ENCODE measurements around the gene MRFAP1L1. TPM values are rescaled to one million over a fixed set of nuclear protein-coding genes. Genes with fewer than 3 reads are reported as not detected.

Gene MRFAP1L1
- total RNA-seq, 1 experiment from 2014 or later = 57.7 TPM

DNA sequence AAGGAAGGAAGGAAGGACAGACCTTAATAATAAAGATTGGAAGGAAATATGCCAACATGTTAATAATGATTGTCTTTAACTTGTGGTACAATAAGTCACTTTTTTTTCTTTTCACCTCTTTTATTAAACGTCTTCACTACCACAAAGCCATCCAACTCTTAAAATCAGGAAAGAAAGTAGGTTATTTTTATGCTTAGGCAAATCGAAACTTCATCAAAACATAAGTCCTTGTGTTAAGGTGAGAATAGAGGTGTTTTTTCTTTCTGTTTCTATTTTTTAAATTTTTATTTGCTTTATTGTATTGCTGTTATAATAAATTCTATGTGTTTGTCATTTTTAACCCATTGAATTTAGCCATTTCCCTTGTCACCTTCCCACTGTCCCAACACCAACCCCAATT, 32.8 kb upstream of the MRFAP1L1 start:
- H3K4me1 ChIP-seq (ENCODE audit: insufficient read depth, low read length) = no peaks in the 10 kb centered on the region
- TF ChIP-seq, protein P1, sequence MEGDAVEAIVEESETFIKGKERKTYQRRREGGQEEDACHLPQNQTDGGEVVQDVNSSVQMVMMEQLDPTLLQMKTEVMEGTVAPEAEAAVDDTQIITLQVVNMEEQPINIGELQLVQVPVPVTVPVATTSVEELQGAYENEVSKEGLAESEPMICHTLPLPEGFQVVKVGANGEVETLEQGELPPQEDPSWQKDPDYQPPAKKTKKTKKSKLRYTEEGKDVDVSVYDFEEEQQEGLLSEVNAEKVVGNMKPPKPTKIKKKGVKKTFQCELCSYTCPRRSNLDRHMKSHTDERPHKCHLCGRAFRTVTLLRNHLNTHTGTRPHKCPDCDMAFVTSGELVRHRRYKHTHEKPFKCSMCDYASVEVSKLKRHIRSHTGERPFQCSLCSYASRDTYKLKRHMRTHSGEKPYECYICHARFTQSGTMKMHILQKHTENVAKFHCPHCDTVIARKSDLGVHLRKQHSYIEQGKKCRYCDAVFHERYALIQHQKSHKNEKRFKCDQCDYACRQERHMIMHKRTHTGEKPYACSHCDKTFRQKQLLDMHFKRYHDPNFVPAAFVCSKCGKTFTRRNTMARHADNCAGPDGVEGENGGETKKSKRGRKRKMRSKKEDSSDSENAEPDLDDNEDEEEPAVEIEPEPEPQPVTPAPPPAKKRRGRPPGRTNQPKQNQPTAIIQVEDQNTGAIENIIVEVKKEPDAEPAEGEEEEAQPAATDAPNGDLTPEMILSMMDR (conservative IDR thresholded peaks at IDR 0.05) = no peak
- H2BK120ac ChIP-seq (ENCODE audit: low read depth, low read length, poor library complexity, severe bottlenecking) = no peak overlapping the region
- H3K14ac ChIP-seq (ENCODE audit: insufficient read depth, low read length) = no peak overlapping the region
- no peak overlapping the region for H4K8ac ChIP-seq (replicated peaks; ENCODE audit: insufficient read length, low read depth, low read length)
- H2AFZ ChIP-seq (ENCODE audit: low read length) = no peak overlapping the region
- no peaks in the 10 kb centered on the region for H3K9me3 ChIP-seq (ENCODE audit: control insufficient read depth, low read depth, low read length)
- H3K27me3 ChIP-seq (ENCODE audit: insufficient read depth, low read length) = no peaks in the 10 kb centered on the region
- Mint-ChIP-seq H3K4me1 (0 out of 4 replicates have a peak, but pooled peaks cover 0 to 5% of the 10 kb centered on the region in 2 experiments), H3K36me3 (ENCODE audit: insufficient read depth in 1 of 3, low read depth in 3 of 3) (no peaks in the 10 kb centered on the region; a peak in 1 of 7 replicates), H3K9me3 (peaks cover 6 to 8% of the 10 kb centered on the region in 2 experiments; a peak in 2 of 5 replicates), H3K4me3 (no peak overlapping the region), H3K27ac (no peak overlapping the region), H3K27me3 (ENCODE audit: low read depth) (peaks cover 1% of the 10 kb centered on the region)
- no peak overlapping the region for H2BK15ac ChIP-seq (ENCODE audit: low read depth, low read length)
- H3K79me2 ChIP-seq (ENCODE audit: insufficient read depth, low read length) = no peaks in the 10 kb centered on the region
- H2BK20ac ChIP-seq (ENCODE audit: low read depth, low read length, poor library complexity, severe bottlenecking) = no peak overlapping the region
- H4K20me1 ChIP-seq (ENCODE audit: control insufficient read depth, insufficient read depth, insufficient read length) = peaks cover 2% of the 10 kb centered on the region
- H2BK12ac ChIP-seq (ENCODE audit: insufficient read length, low read depth, low read length) = no peak overlapping the region
- H3K9ac ChIP-seq (ENCODE audit: extremely low read depth, insufficient read length, low read length) = no peak overlapping the region
- H3T11ph ChIP-seq (ENCODE audit: low read length) = no peak overlapping the region
- H3K4me2 ChIP-seq (ENCODE audit: insufficient read depth, insufficient read length, low read length) = no peak overlapping the region
- H4K91ac ChIP-seq (ENCODE audit: insufficient read length, low read depth, low read length) = no peak overlapping the region
- no peak overlapping the region for H2AK5ac ChIP-seq (ENCODE audit: insufficient read length, low read length)
- H3K27ac ChIP-seq (ENCODE audit: insufficient read length, low read depth, low read length) = no peak overlapping the region
- no peak overlapping the region for H3K56ac ChIP-seq (ENCODE audit: insufficient read length, low read depth, low read length)
- no peak for DNase-seq
- no peaks in the 10 kb centered on the region for H3K79me1 ChIP-seq (ENCODE audit: insufficient read depth, low read depth, low read length, poor library complexity, severe bottlenecking)
- H3K23me2 ChIP-seq (ENCODE audit: insufficient read length, low read depth, low read length, poor library complexity, severe bottlenecking) = no peaks in the 10 kb centered on the region
- H3K4ac ChIP-seq (ENCODE audit: low read depth, low read length) = no peak overlapping the region
- no peak overlapping the region for H2BK5ac ChIP-seq (ENCODE audit: insufficient read length, low read length)
- H4K5ac ChIP-seq (ENCODE audit: insufficient read length, low read depth, low read length) = no peak overlapping the region
- H3K18ac ChIP-seq (ENCODE audit: insufficient read length, low read depth, low read length) = no peak overlapping the region
- no peak overlapping the region for H3K23ac ChIP-seq (ENCODE audit: insufficient read length, low read depth, low read length)
- WGBS (ENCODE audit: extremely low coverage, insufficient read length, low lambda C conversion rate) = no CpG with 5 or more reads among the region's 2 CpGs
